Activated naive CD4-positive, alpha-beta T cell treated with anti-CD3 and anti-CD28 coated beads, Interleukin-2, amount 50 U/mL, for 72 hours (primary cell): Measurements from ENCODE around the gene OR4D1. TPM values are rescaled to one million over a fixed set of nuclear protein-coding genes. Genes with fewer than 3 reads are reported as not detected.
"Not testable (repeated sequence)": the region's sequence is repeated elsewhere in the genome, so short reads cannot be mapped to it uniquely, and the experiment has no call there.

Source experiments
- ATAC-seq, 2 donors: fragments of 150-1000 bp; cut with Tn5 transposase; 2 replicates each; pipeline ENCODE4 v1.10.0; 2021; ENCODE audit warnings: mild to moderate bottlenecking in 2 of 2, moderate library complexity in 2 of 2
- DNase-seq, 2 donors: peaks; one replicate each; pipeline ENCODE4 v3.0.0; 2021 to 2022; ENCODE audit warnings: low spot score in 2 of 2
- H3K27ac Mint-ChIP-seq, 2 donors: one replicate each; pipeline ENCODE4 v1.8.0; 2022; ENCODE audit warnings: mild to moderate bottlenecking in 2 of 2, mixed read lengths in 2 of 2
- H3K36me3 Mint-ChIP-seq, 2 donors: one replicate each; pipeline ENCODE4 v1.8.0; 2022; ENCODE audit warnings: mixed read lengths in 2 of 2
- H3K9me3 Mint-ChIP-seq, 2 donors: one replicate each; pipeline ENCODE4 v1.8.0; 2022; ENCODE audit warnings: mixed read lengths in 2 of 2
- total RNA-seq, 2 donors: library from RNA; stranded (reverse); gene quantifications; one replicate each; pipeline ENCODE4 v1.2.3, GENCODE V29; 2022

The OR4D1 gene
- total RNA-seq, 2 donors from 2014 or later, result 0.18 to 0.30 TPM

GRCh38 chr17:58141505-58141904 is 6.7 kb upstream of the OR4D1 start:
- Mint-ChIP-seq H3K27ac (no peak overlapping the region), H3K36me3 (peaks cover 18 to 19% of the 10 kb centered on the region in 2 donors), H3K9me3 (peaks cover 23 to 24% of the 10 kb centered on the region in 2 donors)
- no peak for DNase-seq
- no peak for ATAC-seq

- H3K9me3 Mint-ChIP-seq, result peaks cover 26 to 31% of the 10 kb centered on the region in 2 donors
- H3K27ac Mint-ChIP-seq, DNase-seq, ATAC-seq: not testable (repeated sequence)
- peaks cover 18 to 24% of the 10 kb centered on the region in 2 donors for H3K36me3 Mint-ChIP-seq
These were observed 4.8 kb upstream of the OR4D1 start for GRCh38 chr17:58143335-58143734.

GRCh38 chr17:58144801-58145200 is 3.4 kb upstream of the OR4D1 start:
- peaks cover 18 to 28% of the 10 kb centered on the region in 2 donors for H3K36me3 Mint-ChIP-seq
- ATAC-seq (no peak), DNase-seq (no peak)
- H3K9me3 Mint-ChIP-seq, result peaks cover 26 to 31% of the 10 kb centered on the region in 2 donors
- H3K27ac Mint-ChIP-seq, result no peak overlapping the region

- ATAC-seq (no peak), DNase-seq (no peak)
- peaks cover 25 to 31% of the 10 kb centered on the region in 2 donors for H3K9me3 Mint-ChIP-seq
- H3K36me3 Mint-ChIP-seq, result peaks cover 17 to 28% of the 10 kb centered on the region in 2 donors
- H3K27ac Mint-ChIP-seq, result no peak overlapping the region
These were observed 425 bp downstream of the OR4D1 start for GRCh38 chr17:58148609-58149008.

GRCh38 chr17:58150394-58150793 is 2.2 kb downstream of the OR4D1 start:
- no peak for ATAC-seq
- no peak overlapping the region for H3K27ac Mint-ChIP-seq

GRCh38 chr17:58153046-58153445 is 4.9 kb downstream of the OR4D1 start:
- DNase-seq, result peak; percentile 17 to 70
- Mint-ChIP-seq H3K36me3 (peaks cover 0 to 4% of the 10 kb centered on the region in 2 donors), H3K27ac (peak overlapping the region; percentile 79 to 83), H3K9me3 (peaks cover 0 to 8% of the 10 kb centered on the region in 2 donors)
- ATAC-seq, result peak; percentile 19 to 66

More at GRCh38 chr17:58150394-58150793, 2.2 kb downstream of the OR4D1 start:
- H3K9me3 Mint-ChIP-seq, result peaks cover 13 to 17% of the 10 kb centered on the region in 2 donors
- peaks cover 0 to 13% of the 10 kb centered on the region in 2 donors for H3K36me3 Mint-ChIP-seq
- no peak for DNase-seq

- Mint-ChIP-seq H3K9me3 (peaks cover 0 to 8% of the 10 kb centered on the region in 2 donors), H3K36me3 (peaks cover 0 to 4% of the 10 kb centered on the region in 2 donors), H3K27ac (peak overlapping the region; percentile 74 to 79)
- no peak for DNase-seq
- ATAC-seq, result no peak
These were observed 5.5 kb downstream of the OR4D1 start for GRCh38 chr17:58153671-58154070.

GRCh38 chr17:58156839-58157803 is 8.9 kb downstream of the OR4D1 start:
- Mint-ChIP-seq H3K9me3 (peaks cover 0 to 8% of the 10 kb centered on the region in 2 donors), H3K27ac (peak overlapping the region; percentile 70 to 89), H3K36me3 (no peaks in the 10 kb centered on the region)
- ATAC-seq, result peak; percentile 88 to 90
- peak; percentile 62 to 75 for DNase-seq

GRCh38 chr17:58158181-58158580 is 10.0 kb downstream of the OR4D1 start:
- Mint-ChIP-seq H3K9me3 (peaks cover 0 to 8% of the 10 kb centered on the region in 2 donors), H3K27ac (no peak overlapping the region), H3K36me3 (no peaks in the 10 kb centered on the region)
- ATAC-seq (no peak), DNase-seq (no peak)

- no peak for DNase-seq
- H3K27ac Mint-ChIP-seq, result no peak overlapping the region
- H3K9me3 Mint-ChIP-seq, result no peaks in the 10 kb centered on the region
- H3K36me3 Mint-ChIP-seq, result no peaks in the 10 kb centered on the region
- ATAC-seq, result no peak
These were observed 13.4 kb downstream of the OR4D1 start for GRCh38 chr17:58161566-58161965.

- no peaks in the 10 kb centered on the region for H3K9me3 Mint-ChIP-seq
- no peak for ATAC-seq
These were observed 17.8 kb downstream of the OR4D1 start for GRCh38 chr17:58165981-58166380.

GRCh38 chr17:58166682-58167081 is 18.5 kb downstream of the OR4D1 start, which contains the start of gene OR4D2:
Gene OR4D2, plus strand, starts transcription at chr17:58166982. Its CDS starts 2,674 bp downstream, at chr17:58169656.
- no peak for ATAC-seq

More at GRCh38 chr17:58165981-58166380, 17.8 kb downstream of the OR4D1 start:
- no peak overlapping the region for H3K27ac Mint-ChIP-seq
- H3K36me3 Mint-ChIP-seq, result no peaks in the 10 kb centered on the region
- DNase-seq, result no peak

GRCh38 chr17:58170622-58171021 is 22.4 kb downstream of the OR4D1 start:
- peak overlapping the region in 1 of 2 donors; percentile 89 for H3K27ac Mint-ChIP-seq
- DNase-seq, result no peak
- no peaks in the 10 kb centered on the region for H3K9me3 Mint-ChIP-seq
- H3K36me3 Mint-ChIP-seq, result no peaks in the 10 kb centered on the region
- no peak for ATAC-seq

More at GRCh38 chr17:58166682-58167081, 18.5 kb downstream of the OR4D1 start, which contains the start of gene OR4D2:
- H3K9me3 Mint-ChIP-seq, result no peaks in the 10 kb centered on the region
- no peak within 1 kb of the TSS for H3K27ac Mint-ChIP-seq
- H3K36me3 Mint-ChIP-seq, result no peaks in the 10 kb centered on the region
- no peak for DNase-seq

- DNase-seq (peak in 1 of 2 donors; percentile 40), ATAC-seq (peak; percentile 81 to 98)
- H3K27ac Mint-ChIP-seq, result peak overlapping the region in 1 of 2 donors; percentile 85
- H3K9me3 Mint-ChIP-seq, result no peaks in the 10 kb centered on the region
- H3K36me3 Mint-ChIP-seq, result no peaks in the 10 kb centered on the region
These were observed 24.3 kb downstream of the OR4D1 start for GRCh38 chr17:58172369-58173071.

GRCh38 chr17:58174871-58175270 is 26.7 kb downstream of the OR4D1 start:
- no peaks in the 10 kb centered on the region for H3K36me3 Mint-ChIP-seq
- H3K9me3 Mint-ChIP-seq, result no peaks in the 10 kb centered on the region

GRCh38 chr17:58176200-58176599 is 28.0 kb downstream of the OR4D1 start:
- no peaks in the 10 kb centered on the region for H3K36me3 Mint-ChIP-seq
- no peaks in the 10 kb centered on the region for H3K9me3 Mint-ChIP-seq
- no peak overlapping the region for H3K27ac Mint-ChIP-seq
- DNase-seq, result no peak
- ATAC-seq, result no peak

More at GRCh38 chr17:58174871-58175270, 26.7 kb downstream of the OR4D1 start:
- no peak overlapping the region for H3K27ac Mint-ChIP-seq
- no peak for DNase-seq
- ATAC-seq, result no peak

- ATAC-seq (no peak), DNase-seq (no peak)
- Mint-ChIP-seq H3K36me3 (no peaks in the 10 kb centered on the region), H3K27ac (no peak overlapping the region), H3K9me3 (no peaks in the 10 kb centered on the region)
These were observed 33.6 kb downstream of the OR4D1 start for GRCh38 chr17:58181796-58182195.
